Glomerular visceral epithelial cell (primary cell): ENCODE results near the gene GLB1L.

Source experiments
- DNase-seq: peaks from one replicate; pipeline ENCODE4 v3.0.0-alpha.2; 2016; ENCODE audit errors: extremely low spot score

GLB1L gene

GRCh38 chr2:219252900-219253752, 7.9 kb upstream of the GLB1L start, which contains the start of gene TUBA4B:
Gene TUBA4B (plus strand): TSS chr2:219253243. CDS start chr2:219253408, 165 bp downstream.
- DNase-seq: peak; percentile 74

- peak; percentile 36 for DNase-seq
Observed at GRCh38 chr2:219252570-219252899, 7.3 kb upstream of the GLB1L start.

GRCh38 chr2:219252084-219252483, 6.8 kb upstream of the GLB1L start:
- DNase-seq: no peak

GRCh38 chr2:219251656-219252055, 6.4 kb upstream of the GLB1L start:
- DNase-seq: peak; percentile 91

DNA sequence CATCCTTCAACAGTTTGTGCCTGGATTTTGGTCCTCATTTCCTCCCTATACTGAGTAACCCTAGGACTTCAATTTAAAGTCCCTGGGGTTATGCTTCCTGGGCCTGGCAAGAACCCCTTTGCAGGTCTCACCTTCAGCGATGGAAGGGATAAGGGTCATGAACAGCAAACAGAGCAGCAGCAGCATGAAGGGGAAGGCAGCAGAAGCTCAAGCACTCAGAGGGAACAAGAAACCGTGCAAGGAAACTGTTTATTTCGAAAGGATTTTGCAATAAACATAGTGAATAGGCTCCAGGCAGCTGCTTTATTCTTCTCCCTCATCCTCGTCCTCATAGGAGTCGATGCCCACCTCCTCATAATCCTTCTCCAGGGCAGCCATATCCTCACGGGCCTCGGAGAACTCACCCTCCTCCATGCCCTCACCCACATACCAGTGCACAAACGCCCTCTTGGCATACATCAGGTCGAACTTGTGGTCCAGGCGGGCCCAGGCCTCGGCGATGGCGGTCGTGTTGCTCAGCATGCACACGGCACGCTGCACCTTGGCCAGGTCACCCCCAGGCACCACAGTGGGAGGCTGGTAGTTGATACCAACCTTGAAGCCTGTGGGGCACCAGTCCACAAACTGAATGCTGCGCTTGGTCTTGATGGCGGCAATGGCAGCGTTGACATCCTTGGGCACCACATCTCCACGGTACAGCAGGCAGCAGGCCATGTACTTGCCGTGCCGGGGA, 5.0 kb upstream of the GLB1L start:
- DNase-seq: no peak

DNA sequence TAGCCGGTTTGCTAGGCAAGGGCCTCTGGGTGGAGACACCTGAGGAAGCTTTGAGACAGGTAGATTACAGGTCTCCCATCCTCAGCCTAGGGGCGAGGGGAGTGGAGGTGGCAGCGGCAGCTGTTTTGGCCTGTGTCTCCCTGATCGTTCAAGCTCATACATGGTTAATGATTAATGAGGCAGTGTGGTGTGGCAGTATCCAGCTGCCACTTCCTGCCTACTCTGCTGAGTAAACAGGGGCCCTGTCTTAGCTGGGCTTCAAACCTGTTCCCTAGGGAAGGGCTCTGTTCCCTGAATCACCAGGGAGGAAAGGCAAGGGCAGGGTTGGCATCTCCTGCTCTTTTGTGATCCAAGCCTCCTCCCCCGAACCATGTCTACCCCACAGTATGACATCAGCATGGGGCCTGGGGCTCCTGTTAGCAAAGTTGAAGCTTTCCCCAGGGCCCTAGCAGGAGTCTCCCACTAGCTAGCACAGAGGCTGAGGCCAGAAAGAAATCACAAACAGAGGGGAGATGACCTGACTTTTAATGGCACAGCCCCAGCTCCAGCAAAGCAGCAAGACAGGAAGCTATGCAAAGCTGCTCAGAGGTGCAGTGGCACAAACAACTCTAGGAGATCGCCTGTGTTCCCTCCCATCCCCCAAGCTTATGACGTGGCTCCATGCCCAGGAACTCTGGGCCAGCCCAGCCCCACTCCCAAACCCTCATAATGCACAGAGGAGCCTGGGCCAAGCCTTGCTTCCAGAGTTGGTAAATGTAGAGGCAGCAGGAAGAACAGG, 4.1 kb upstream of the GLB1L start:
- peak; percentile 96 for DNase-seq

- DNase-seq: no peak
Observed at GRCh38 chr2:219248845-219249202, 3.6 kb upstream of the GLB1L start.

DNA sequence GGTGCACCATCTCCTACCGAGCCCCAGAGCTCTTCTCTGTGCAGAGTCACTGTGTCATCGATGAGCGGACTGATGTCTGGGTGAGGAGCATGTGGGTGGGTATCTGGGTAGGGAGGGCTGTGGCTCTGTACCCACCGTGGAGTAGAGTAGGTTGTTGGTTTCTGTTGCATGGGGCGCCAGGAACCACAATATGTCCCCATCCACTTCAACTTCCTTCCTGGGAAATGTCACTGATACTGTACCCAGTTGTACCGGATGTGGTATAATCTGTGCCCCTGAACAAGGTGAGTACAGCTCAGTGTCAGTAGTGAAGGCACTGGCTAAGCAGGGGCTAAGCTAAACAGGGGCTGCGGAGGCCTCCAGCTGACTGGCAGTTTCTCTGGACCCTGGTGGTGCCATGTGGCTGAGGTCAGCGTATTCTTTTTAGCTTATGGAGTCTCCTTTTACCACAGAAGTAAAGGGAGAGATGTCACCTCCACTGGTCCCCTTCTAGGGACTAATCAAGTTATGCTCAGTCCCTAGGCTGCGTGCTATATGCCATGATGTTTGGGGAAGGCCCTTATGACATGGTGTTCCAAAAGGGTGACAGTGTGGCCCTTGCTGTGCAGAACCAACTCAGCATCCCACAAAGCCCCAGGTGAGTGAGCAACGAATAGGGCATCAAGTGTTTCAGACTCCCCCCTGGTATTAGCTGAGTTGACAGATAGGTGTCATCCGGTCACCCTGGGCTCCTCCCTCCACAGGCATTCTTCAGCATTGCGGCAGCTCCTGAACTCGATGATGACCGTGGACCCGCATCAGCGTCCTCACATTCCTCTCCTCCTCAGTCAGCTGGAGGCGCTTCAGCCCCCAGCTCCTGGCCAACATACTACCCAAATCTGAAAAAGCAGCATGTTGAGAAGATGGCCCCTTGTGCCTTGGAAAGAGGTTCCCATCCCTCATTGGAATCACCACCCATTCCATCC, 2.7 kb upstream of the GLB1L start:
- no peak for DNase-seq

DNA sequence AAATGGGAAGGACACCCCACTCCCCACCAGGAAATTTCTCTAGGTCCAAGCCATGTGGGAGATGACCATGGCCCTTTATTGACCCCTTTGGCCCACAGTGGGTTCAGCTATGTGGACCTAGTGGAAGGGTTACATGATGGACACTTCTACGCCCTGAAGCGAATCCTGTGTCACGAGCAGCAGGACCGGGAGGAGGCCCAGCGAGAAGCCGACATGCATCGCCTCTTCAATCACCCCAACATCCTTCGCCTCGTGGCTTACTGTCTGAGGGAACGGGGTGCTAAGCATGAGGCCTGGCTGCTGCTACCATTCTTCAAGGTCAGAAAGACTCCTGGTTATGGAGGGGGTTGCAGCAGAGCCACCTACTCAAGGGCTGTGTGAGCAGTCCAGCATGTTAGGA, 1.3 kb upstream of the GLB1L start:
- DNase-seq: no peak

DNA sequence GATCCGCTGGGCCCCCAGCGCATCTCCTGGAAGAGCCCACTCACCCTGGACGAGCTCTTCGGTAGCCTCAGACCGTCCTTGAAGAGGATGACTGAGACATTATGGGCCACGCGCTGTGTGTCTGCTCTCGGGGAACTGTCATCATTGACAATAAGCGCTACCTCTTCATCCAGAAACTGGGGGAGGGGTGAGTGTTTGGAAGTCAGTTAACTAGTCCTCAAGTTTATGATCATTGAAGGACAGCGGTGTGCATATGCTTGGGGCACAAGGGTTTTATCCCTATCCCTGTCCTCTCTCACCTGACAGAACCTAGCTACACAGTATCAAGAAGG, 621 bp upstream of the GLB1L start:
- DNase-seq: no peak

DNA sequence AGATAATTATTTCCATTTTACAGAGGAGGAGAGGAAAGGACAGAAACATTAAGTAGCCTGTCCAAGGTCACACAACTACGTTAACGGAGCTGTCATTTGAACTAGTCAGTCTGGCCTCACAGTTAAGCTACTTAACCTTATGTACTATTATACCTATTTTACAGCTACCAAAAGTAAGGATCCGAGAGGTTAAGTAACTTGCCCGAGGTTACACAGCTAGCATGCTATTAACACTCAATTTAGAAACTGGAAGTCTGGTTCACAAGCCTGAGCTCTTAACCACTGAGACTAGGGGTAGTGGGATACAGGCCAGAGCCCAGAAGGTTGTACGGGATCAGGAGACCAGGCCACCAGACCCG, 476 bp downstream of the GLB1L start:
- DNase-seq: no peak

GRCh38 chr2:219243291-219243761, 1.9 kb downstream of the GLB1L start:
- DNase-seq: no peak

- DNase-seq: no peak
Observed at GRCh38 chr2:219234331-219234730, 10.9 kb downstream of the GLB1L start.

GRCh38 chr2:219230059-219230540, 15.1 kb downstream of the GLB1L start:
- DNase-seq: peak; percentile 67

DNA sequence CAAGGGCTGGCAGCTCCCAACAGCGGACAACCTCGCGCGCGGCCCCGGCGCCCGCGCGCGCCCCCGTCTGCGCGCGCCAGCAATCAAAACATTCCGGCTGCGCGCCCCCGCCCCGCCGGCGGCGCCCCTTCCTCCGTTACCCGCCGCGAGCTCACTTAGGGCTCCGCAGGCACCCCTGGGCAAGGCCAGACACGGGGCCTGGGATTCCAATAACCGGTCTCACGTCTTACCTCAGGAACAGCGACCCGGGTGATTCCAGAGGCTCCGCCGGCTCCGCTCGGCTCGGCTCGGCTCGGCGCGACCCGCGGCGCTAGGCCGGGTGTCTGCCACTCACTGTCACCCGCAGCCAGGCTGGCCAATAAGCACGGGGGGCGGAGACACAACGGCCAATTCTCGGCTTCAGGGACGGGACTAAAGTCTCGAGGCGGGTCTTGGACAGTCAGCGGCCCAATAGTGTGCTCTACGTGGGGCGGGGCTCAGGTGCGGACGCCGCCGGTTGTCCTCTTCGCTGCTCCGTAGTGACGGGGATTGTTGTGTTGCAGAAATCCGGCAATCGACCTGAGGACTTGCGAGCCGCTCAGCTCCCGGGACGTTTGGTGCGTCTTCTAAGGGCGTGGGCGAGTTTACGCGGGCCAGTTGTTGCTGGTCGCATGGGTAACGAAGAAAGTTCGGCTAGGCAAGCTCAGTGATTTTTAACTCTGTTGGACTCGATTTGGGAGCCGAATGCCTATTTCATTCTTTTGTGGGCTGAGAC, 15.8 kb downstream of the GLB1L start, which contains the start of the genes ANKZF1 and ATG9A:
TSS of gene ANKZF1 (plus strand) at position 502 of the 754 bp plus-strand sequence. CDS start 452 bp downstream, outside the sequence.
TSS of gene ATG9A (minus strand) at position 332 of the 754 bp plus-strand sequence. CDS start 1,612 bp downstream, outside the sequence.
- DNase-seq: peak; percentile 98

DNA sequence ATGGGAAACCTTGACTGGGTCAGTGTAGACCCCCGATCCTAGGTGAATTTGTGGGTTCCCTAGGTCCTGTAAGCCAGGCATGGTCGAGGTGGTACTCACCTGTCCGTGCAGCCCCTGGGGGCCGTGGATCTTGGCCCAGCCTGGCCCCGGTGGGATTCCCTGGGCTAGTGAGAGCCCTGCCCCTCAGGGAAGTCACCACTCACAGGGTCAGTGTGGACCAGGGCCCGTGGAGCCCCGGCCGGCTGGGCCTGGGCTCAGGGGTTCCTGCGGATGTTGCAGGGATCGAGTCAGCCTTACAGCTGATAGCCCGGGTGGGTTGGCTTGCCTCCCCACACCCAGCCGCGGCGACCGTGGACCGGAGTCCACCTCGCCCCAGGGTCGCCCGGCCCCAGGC, 16.3 kb downstream of the GLB1L start:
- no peak for DNase-seq

DNA sequence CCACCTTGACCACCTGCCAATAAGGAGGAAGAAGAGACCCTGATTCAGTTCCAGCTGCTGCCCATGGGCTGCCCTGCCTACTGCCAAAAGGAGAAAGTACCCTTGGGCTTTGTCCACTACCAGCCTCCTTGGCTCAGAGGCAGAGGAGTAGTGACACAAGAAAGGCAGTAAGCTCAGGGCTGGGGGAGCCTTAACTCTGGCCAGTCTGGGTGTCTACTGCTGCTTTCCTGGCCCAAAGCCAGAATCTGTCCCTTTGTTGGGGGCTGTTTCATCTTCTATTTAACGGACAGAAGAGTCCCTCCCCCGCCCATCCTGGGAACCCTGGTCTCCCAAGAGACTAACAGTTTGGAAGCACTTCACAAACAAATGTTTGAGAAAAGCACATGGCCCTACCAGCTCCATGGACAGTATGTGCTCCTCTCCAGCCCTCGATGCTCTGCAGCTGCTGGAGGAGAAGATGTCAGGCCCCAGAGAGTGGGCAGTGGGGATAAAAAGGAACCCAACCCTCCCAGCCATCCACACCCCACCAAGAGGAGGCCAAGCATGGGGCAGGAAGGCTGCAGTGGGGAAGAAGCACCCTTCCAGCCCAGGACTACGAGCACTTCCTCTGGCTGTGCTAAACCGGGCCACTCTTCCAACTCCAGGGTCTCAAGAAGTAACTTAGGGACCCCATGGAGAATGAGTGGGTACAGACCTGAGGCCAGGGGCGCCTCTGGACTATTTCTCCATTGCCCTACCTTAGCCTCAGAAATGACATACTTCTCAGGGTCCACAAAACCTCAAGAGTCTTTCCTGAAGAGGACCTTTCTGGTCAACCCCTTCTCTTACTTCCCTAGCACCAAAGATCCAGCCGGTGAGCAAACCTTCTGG, 17.0 kb downstream of the GLB1L start:
- DNase-seq: no peak

DNA sequence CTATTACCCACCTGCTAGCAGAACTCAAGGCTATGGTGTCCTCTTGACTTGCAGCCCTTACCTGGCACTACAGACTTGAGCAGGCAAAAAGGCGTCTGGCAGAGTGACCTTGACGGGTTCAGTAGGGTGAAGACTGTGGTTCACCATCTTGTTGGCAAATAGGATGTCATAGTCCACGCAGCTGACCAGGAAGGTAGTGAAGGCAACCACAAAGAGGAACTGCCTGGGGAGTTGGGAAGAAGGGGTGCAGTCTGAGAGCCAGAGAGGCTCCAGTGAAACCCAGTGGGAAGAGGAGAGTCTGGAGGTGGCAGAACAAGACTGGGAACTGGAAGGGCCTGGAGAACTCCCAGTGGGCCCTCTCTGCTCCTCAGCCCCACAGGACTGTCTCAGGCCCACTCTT, 19.9 kb downstream of the GLB1L start:
- DNase-seq: no peak
